Activated CD4-positive, CD25-positive, alpha-beta regulatory T cell treated with anti-CD3 and anti-CD28 coated beads, Interleukin-2, amount 50 U/mL, for 16 hours (primary cell): ENCODE data around the gene MED7.

ENCODE experiments used
- DNase-seq: peaks from one replicate; pipeline ENCODE4 v3.0.0-alpha.2; 2020; ENCODE audit warnings: low read depth, low spot score

The MED7 gene

DNA sequence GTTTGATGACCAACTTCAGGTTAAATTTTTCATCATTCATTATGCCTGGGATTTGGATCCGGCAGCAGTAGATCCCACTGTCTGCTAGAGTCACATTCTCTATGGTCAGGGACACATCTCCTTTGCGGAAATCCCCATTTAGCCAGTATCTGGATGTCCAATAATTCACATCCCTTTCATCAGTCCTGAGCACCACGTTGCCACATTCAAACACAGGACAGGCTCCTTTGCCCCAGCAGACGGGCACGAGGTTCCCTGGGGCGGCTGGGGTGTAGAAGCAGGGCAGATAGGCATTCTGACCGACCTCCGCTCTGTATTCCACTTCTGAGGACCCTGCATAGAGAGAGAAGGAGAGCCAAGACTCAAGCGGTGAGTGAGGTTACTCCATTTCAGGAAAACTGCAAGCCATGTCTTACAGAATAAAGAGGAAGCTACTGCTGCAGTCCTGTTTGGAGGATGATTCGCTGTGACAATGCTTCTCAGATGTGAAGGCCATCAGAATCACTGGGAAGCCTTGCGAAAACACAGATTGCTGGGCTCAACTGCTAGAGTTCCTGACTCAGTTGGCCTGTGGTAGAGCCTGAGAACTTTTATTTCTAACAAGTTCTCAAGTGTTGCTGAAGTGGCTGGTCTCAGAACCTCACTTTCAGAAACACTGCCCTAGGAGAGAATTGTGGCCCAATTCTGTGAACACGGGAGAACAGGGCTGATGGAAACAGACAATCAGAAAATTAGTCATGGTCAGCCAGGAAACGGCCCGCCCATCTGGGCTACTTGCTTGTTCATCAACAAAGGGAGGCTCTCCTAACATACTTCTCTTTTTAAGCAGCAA is 35.8 kb downstream of the MED7 start:
- DNase-seq = no peak

DNA sequence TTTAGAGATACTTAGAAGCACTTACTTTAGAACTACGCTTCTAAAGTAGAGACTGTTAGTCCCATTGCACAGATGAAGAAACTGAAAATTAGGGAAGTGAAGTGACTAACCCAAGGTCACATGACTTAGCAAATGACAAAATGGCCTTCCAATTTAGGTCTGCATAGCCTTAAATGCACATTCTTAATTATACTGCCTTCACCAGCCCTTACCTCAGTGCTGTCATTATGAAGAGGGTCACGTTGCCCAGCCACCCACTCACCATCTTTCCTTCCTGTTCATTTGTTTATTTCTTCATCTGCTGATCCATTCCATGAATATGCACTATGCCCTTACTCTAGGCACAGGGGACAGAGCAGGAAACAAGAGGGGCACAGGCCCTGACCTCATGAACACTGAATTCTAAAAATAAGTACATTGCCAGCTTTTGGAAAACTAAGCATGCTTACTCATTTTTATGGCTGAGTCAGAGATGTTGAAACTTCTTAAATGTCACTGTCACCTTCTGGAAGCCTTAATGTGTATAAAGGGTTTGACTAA is 42.5 kb downstream of the MED7 start:
- DNase-seq = no peak

DNA sequence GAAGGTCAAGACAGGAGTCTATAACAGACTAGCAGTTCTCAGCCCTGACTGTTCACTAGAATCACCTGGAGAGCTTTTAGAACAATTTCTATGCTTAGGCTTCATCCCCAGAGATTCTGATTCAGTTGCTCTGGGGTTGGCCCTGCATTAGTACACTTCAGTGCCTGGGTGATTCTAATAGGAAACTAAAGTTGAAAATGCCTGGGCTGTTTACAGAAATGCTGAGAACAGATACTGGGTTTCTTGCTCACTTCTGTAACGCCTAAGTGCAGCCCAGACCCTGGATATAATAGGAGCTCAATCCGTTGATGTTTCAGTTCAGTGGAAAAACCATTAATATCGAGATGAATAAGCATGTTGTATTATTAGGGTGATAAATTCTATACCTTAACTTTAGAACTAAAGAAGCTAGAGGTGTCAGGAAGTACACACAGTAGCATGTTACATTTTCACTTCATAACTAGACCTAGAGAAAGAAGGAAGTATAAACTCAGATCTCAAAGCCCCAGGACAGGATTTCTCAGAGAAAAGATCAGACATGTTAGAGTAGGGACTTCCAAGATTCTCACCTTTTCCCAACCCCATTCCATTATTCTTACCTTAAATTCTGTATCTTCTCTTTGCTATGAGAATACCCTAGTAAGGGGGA is 54.2 kb downstream of the MED7 start:
- no peak for DNase-seq
